ENCODE results near the gene NRAP. TPM values are rescaled to one million over a fixed set of nuclear protein-coding genes. Genes with fewer than 3 reads are reported as not detected.
"Not testable (repeated sequence)": the region's sequence is repeated elsewhere in the genome, so short reads cannot be mapped to it uniquely, and the experiment has no call there.

Gene NRAP
- total and polyA plus RNA-seq, 7 experiments from 2014 or later, result not detected

- Mint-ChIP-seq H3K9me3 (peaks cover 0 to 1% (median 0%) of the 10 kb centered on the region in 11 donors), H3K4me3 (no peak overlapping the region), H3K36me3 (no peaks in the 10 kb centered on the region), H3K4me1 (peaks cover 0 to 11% (median 0%) of the 10 kb centered on the region in 7 donors), H3K27ac (peak overlapping the region in 1 of 9 donors; percentile 15), H3K27me3 (peaks cover 0 to 20% (median 8%) of the 10 kb centered on the region in 5 donors)
- H3K27ac ChIP-seq (ENCODE audit: low read depth, low read length), result no peak overlapping the region
- POLR2A ChIA-PET, result no interaction called here
- intact Hi-C loops (cut with micrococcal nuclease), result no loop called here
- no peaks in the 10 kb centered on the region for H3K27me3 ChIP-seq (ENCODE audit: control insufficient read depth in 2 of 2, insufficient read depth in 2 of 2, low read length in 2 of 2)
- H3K36me3 ChIP-seq (ENCODE audit: control insufficient read depth in 2 of 3, insufficient read depth in 3 of 3, low read length in 3 of 3), result no peaks in the 10 kb centered on the region
- H3K9me3 ChIP-seq (ENCODE audit: control insufficient read depth in 2 of 3, low read length in 3 of 3), result no peaks in the 10 kb centered on the region
- ATAC-seq, result no peak
- no peak for DNase-seq
- CTCF ChIA-PET, result no interaction called here
- H3K4me1 ChIP-seq (ENCODE audit: control insufficient read depth in 2 of 2, insufficient read depth in 2 of 2, low read length in 2 of 2), result no peaks in the 10 kb centered on the region
- no peak overlapping the region for H3K4me3 ChIP-seq (ENCODE audit: low read length)
Measured at GRCh38 chr10:113663142-113663541, 699 bp downstream of the NRAP start.

- Mint-ChIP-seq H3K27me3 (peaks cover 5 to 25% (median 11%) of the 10 kb centered on the region in 5 donors), H3K27ac (no peak overlapping the region), H3K36me3 (no peaks in the 10 kb centered on the region), H3K9me3 (no peaks in the 10 kb centered on the region), H3K4me1 (peaks cover 0 to 4% (median 0%) of the 10 kb centered on the region in 7 donors), H3K4me3 (no peak overlapping the region)
- Histone ChIP-seq H3K27me3 (ENCODE audit: control insufficient read depth in 2 of 2, insufficient read depth in 2 of 2, low read length in 2 of 2) (no peaks in the 10 kb centered on the region), H3K27ac (ENCODE audit: low read depth, low read length) (no peak overlapping the region), H3K9me3 (ENCODE audit: control insufficient read depth in 2 of 3, low read length in 3 of 3) (no peaks in the 10 kb centered on the region), H3K36me3 (ENCODE audit: control insufficient read depth in 2 of 3, insufficient read depth in 3 of 3, low read length in 3 of 3) (no peaks in the 10 kb centered on the region), H3K4me3 (ENCODE audit: low read length) (no peak overlapping the region), H3K4me1 (ENCODE audit: control insufficient read depth in 2 of 2, insufficient read depth in 2 of 2, low read length in 2 of 2) (no peaks in the 10 kb centered on the region)
- DNase-seq (no peak), ATAC-seq (no peak)
- CTCF ChIA-PET, result no interaction called here
- intact Hi-C loops (cut with micrococcal nuclease), result no loop called here
- POLR2A ChIA-PET, result no interaction called here
Measured at GRCh38 chr10:113661332-113661731, 2.5 kb downstream of the NRAP start.

- Histone ChIP-seq H3K27ac (ENCODE audit: low read depth, low read length) (no peak overlapping the region), H3K4me1 (ENCODE audit: control insufficient read depth in 2 of 2, insufficient read depth in 2 of 2, low read length in 2 of 2) (no peaks in the 10 kb centered on the region), H3K27me3 (ENCODE audit: control insufficient read depth in 2 of 2, insufficient read depth in 2 of 2, low read length in 2 of 2) (no peaks in the 10 kb centered on the region), H3K4me3 (ENCODE audit: low read length) (no peak overlapping the region), H3K36me3 (ENCODE audit: control insufficient read depth in 2 of 3, insufficient read depth in 3 of 3, low read length in 3 of 3) (no peaks in the 10 kb centered on the region), H3K9me3 (ENCODE audit: control insufficient read depth in 2 of 3, low read length in 3 of 3) (no peaks in the 10 kb centered on the region)
- H3K36me3 Mint-ChIP-seq, result no peaks in the 10 kb centered on the region
- ATAC-seq (no peak), DNase-seq (no peak)
- CTCF ChIA-PET, result no interaction called here
- intact Hi-C loops (cut with micrococcal nuclease), result no loop called here
- H3K27me3 Mint-ChIP-seq, result peaks cover 9 to 34% (median 24%) of the 10 kb centered on the region in 5 donors
- H3K9me3 Mint-ChIP-seq, result no peaks in the 10 kb centered on the region
- POLR2A ChIA-PET, result no interaction called here
- no peak overlapping the region for H3K27ac Mint-ChIP-seq
- no peak overlapping the region for H3K4me3 Mint-ChIP-seq
- H3K4me1 Mint-ChIP-seq, result no peaks in the 10 kb centered on the region
Measured at GRCh38 chr10:113657544-113657943, 6.3 kb downstream of the NRAP start.

GRCh38 chr10:113656896-113657295 is 6.9 kb downstream of the NRAP start:
- CTCF ChIA-PET, result no interaction called here
- DNase-seq (no peak), ATAC-seq (no peak)
- H3K4me3 Mint-ChIP-seq, result no peak overlapping the region
- no peak overlapping the region for H3K4me3 ChIP-seq (ENCODE audit: low read length)
- H3K27ac ChIP-seq (ENCODE audit: low read depth, low read length), result no peak overlapping the region
- H3K36me3 Mint-ChIP-seq, result no peaks in the 10 kb centered on the region
- H3K27me3 Mint-ChIP-seq, result peaks cover 10 to 32% (median 23%) of the 10 kb centered on the region in 5 donors
- POLR2A ChIA-PET, result no interaction called here
- H3K27ac Mint-ChIP-seq, result no peak overlapping the region
- H3K9me3 ChIP-seq (ENCODE audit: control insufficient read depth in 2 of 3, low read length in 3 of 3), result no peaks in the 10 kb centered on the region
- no peaks in the 10 kb centered on the region for H3K4me1 Mint-ChIP-seq
- H3K36me3 ChIP-seq (ENCODE audit: control insufficient read depth in 2 of 3, insufficient read depth in 3 of 3, low read length in 3 of 3), result no peaks in the 10 kb centered on the region
- no peaks in the 10 kb centered on the region for H3K4me1 ChIP-seq (ENCODE audit: control insufficient read depth in 2 of 2, insufficient read depth in 2 of 2, low read length in 2 of 2)
- no peaks in the 10 kb centered on the region for H3K27me3 ChIP-seq (ENCODE audit: control insufficient read depth in 2 of 2, insufficient read depth in 2 of 2, low read length in 2 of 2)
- intact Hi-C loops (cut with micrococcal nuclease), result no loop called here
- H3K9me3 Mint-ChIP-seq, result no peaks in the 10 kb centered on the region

- CTCF ChIA-PET; H3K36me3 ChIP-seq (ENCODE audit: control insufficient read depth in 2 of 3, insufficient read depth in 3 of 3, low read length in 3 of 3): not testable (repeated sequence)
- peaks cover 19 to 35% (median 21%) of the 10 kb centered on the region in 5 donors for H3K27me3 Mint-ChIP-seq
Measured at GRCh38 chr10:113652456-113652855, 11.4 kb downstream of the NRAP start.

GRCh38 chr10:113651898-113652297 is 11.9 kb downstream of the NRAP start:
- no peaks in the 10 kb centered on the region for H3K36me3 ChIP-seq (ENCODE audit: control insufficient read depth in 2 of 3, insufficient read depth in 3 of 3, low read length in 3 of 3)
- ChIA-PET POLR2A (no interaction called here), CTCF (interaction anchor here (0.5 kb wide), 1 partner anchor 461 kb away, joined by 3 read pairs; no protein-coding TSS in a partner anchor)
- no peaks in the 10 kb centered on the region for H3K4me1 ChIP-seq (ENCODE audit: control insufficient read depth in 2 of 2, insufficient read depth in 2 of 2, low read length in 2 of 2)
- DNase-seq (no peak), ATAC-seq (no peak)
- H3K9me3 ChIP-seq (ENCODE audit: control insufficient read depth in 2 of 3, low read length in 3 of 3), result no peaks in the 10 kb centered on the region
- Mint-ChIP-seq H3K9me3 (no peaks in the 10 kb centered on the region), H3K27ac (no peak overlapping the region), H3K36me3 (no peaks in the 10 kb centered on the region), H3K27me3 (peaks cover 21 to 33% (median 23%) of the 10 kb centered on the region in 5 donors), H3K4me1 (no peaks in the 10 kb centered on the region), H3K4me3 (no peak overlapping the region)
- H3K4me3 ChIP-seq (ENCODE audit: low read length), result no peak overlapping the region
- no peak overlapping the region for H3K27ac ChIP-seq (ENCODE audit: low read depth, low read length)
- H3K27me3 ChIP-seq (ENCODE audit: control insufficient read depth in 2 of 2, insufficient read depth in 2 of 2, low read length in 2 of 2), result no peaks in the 10 kb centered on the region
- intact Hi-C loops (cut with micrococcal nuclease), result no loop called here

More at GRCh38 chr10:113652456-113652855, 11.4 kb downstream of the NRAP start:
- H3K27ac Mint-ChIP-seq; H3K9me3 Mint-ChIP-seq; DNase-seq; H3K4me3 ChIP-seq (ENCODE audit: low read length); intact Hi-C loops (cut with micrococcal nuclease); H3K4me1 ChIP-seq (ENCODE audit: control insufficient read depth in 2 of 2, insufficient read depth in 2 of 2, low read length in 2 of 2); H3K36me3 Mint-ChIP-seq; H3K27me3 ChIP-seq (ENCODE audit: control insufficient read depth in 2 of 2, insufficient read depth in 2 of 2, low read length in 2 of 2); H3K27ac ChIP-seq (ENCODE audit: low read depth, low read length); H3K4me3 Mint-ChIP-seq; H3K4me1 Mint-ChIP-seq; H3K9me3 ChIP-seq (ENCODE audit: control insufficient read depth in 2 of 3, low read length in 3 of 3); ATAC-seq; POLR2A ChIA-PET: not testable (repeated sequence)

GRCh38 chr10:113651021-113651420 is 12.8 kb downstream of the NRAP start:
- no peaks in the 10 kb centered on the region for H3K4me1 Mint-ChIP-seq
- ChIA-PET POLR2A (no interaction called here), CTCF (no interaction called here)
- H3K27ac Mint-ChIP-seq, result no peak overlapping the region
- H3K27me3 Mint-ChIP-seq, result peaks cover 19 to 33% (median 25%) of the 10 kb centered on the region in 5 donors
- Histone ChIP-seq H3K4me1 (ENCODE audit: control insufficient read depth in 2 of 2, insufficient read depth in 2 of 2, low read length in 2 of 2) (no peaks in the 10 kb centered on the region), H3K36me3 (ENCODE audit: control insufficient read depth in 2 of 3, insufficient read depth in 3 of 3, low read length in 3 of 3) (no peaks in the 10 kb centered on the region), H3K27ac (ENCODE audit: low read depth, low read length) (no peak overlapping the region), H3K27me3 (ENCODE audit: control insufficient read depth in 2 of 2, insufficient read depth in 2 of 2, low read length in 2 of 2) (no peaks in the 10 kb centered on the region), H3K9me3 (ENCODE audit: control insufficient read depth in 2 of 3, low read length in 3 of 3) (no peaks in the 10 kb centered on the region), H3K4me3 (ENCODE audit: low read length) (no peak overlapping the region)
- H3K4me3 Mint-ChIP-seq, result no peak overlapping the region
- DNase-seq (no peak), ATAC-seq (no peak)
- intact Hi-C loops (cut with micrococcal nuclease), result no loop called here
- no peaks in the 10 kb centered on the region for H3K9me3 Mint-ChIP-seq
- H3K36me3 Mint-ChIP-seq, result no peaks in the 10 kb centered on the region

Measured in naive thymus-derived CD4-positive, alpha-beta T cell (primary cell).